Osteocyte (in vitro differentiated cells): ENCODE data around the gene NPHS1. TPM values are rescaled to one million over a fixed set of nuclear protein-coding genes. Genes with fewer than 3 reads are reported as not detected.

Experiments used
- DNase-seq: peaks from one replicate; pipeline ENCODE4 v3.0.0; 2021; ENCODE audit warnings: mixed read lengths; ENCODE audit not compliant: unreplicated experiment; ENCODE audit errors: extremely low spot score
- H3K27ac Mint-ChIP-seq: one replicate; pipeline ENCODE4 v1.8.0; 2021; ENCODE audit warnings: mild to moderate bottlenecking, mixed read lengths; ENCODE audit not compliant: unreplicated experiment
- H3K27me3 Mint-ChIP-seq: one replicate; pipeline ENCODE4 v1.8.0; 2021; ENCODE audit warnings: mixed read lengths; ENCODE audit not compliant: unreplicated experiment
- H3K36me3 Mint-ChIP-seq: one replicate; pipeline ENCODE4 v1.8.0; 2021; ENCODE audit warnings: mixed read lengths; ENCODE audit not compliant: unreplicated experiment
- H3K4me1 Mint-ChIP-seq: one replicate; pipeline ENCODE4 v1.8.0; 2021; ENCODE audit warnings: mixed read lengths; ENCODE audit not compliant: unreplicated experiment
- H3K4me3 Mint-ChIP-seq: one replicate; pipeline ENCODE4 v1.8.0; 2021; ENCODE audit warnings: mild to moderate bottlenecking, moderate library complexity, mixed read lengths; ENCODE audit not compliant: unreplicated experiment
- H3K9me3 Mint-ChIP-seq: one replicate; pipeline ENCODE4 v1.8.0; 2021; ENCODE audit warnings: mixed read lengths; ENCODE audit not compliant: unreplicated experiment
- CTCF ChIP-seq: fragments of 200-600 bp; sonication (generic); IDR thresholded peaks from 2 replicates; pipeline ENCODE4 v1.5.0; 2021; ENCODE audit warnings: antibody characterized with exemption, mild to moderate bottlenecking, moderate library complexity
- total RNA-seq: library from RNA; stranded (reverse); gene quantifications from 2 replicates; pipeline ENCODE4 v1.2.1, GENCODE V29; 2021

Gene NPHS1
- total RNA-seq, 1 donor from 2014 or later: not detected

GRCh38 chr19:35811317-35812219 is 40.7 kb downstream of the NPHS1 start:
- no peak overlapping the region for H3K4me3 Mint-ChIP-seq
- no peaks in the 10 kb centered on the region for H3K36me3 Mint-ChIP-seq
- DNase-seq: no peak
- H3K9me3 Mint-ChIP-seq: no peaks in the 10 kb centered on the region
- TF ChIP-seq CTCF: no peak
- peaks cover 21% of the 10 kb centered on the region for H3K27me3 Mint-ChIP-seq
- no peak overlapping the region for H3K27ac Mint-ChIP-seq
- H3K4me1 Mint-ChIP-seq: no peaks in the 10 kb centered on the region

GRCh38 chr19:35807633-35808032 is 44.7 kb downstream of the NPHS1 start:
- H3K27me3 Mint-ChIP-seq: peaks cover 18% of the 10 kb centered on the region
- no peaks in the 10 kb centered on the region for H3K9me3 Mint-ChIP-seq
- no peak overlapping the region for H3K27ac Mint-ChIP-seq
- DNase-seq: no peak
- no peaks in the 10 kb centered on the region for H3K4me1 Mint-ChIP-seq
- H3K36me3 Mint-ChIP-seq: no peaks in the 10 kb centered on the region
- TF ChIP-seq CTCF: no peak
- H3K4me3 Mint-ChIP-seq: no peak overlapping the region

- TF ChIP-seq CTCF: no peak
- H3K27me3 Mint-ChIP-seq: peaks cover 18% of the 10 kb centered on the region
- DNase-seq: no peak
- H3K4me3 Mint-ChIP-seq: no peak overlapping the region
- no peaks in the 10 kb centered on the region for H3K36me3 Mint-ChIP-seq
- H3K4me1 Mint-ChIP-seq: no peaks in the 10 kb centered on the region
- no peak overlapping the region for H3K27ac Mint-ChIP-seq
- H3K9me3 Mint-ChIP-seq: no peaks in the 10 kb centered on the region
These were observed 45.7 kb downstream of the NPHS1 start for GRCh38 chr19:35806597-35806996.

GRCh38 chr19:35805526-35806102 is 46.7 kb downstream of the NPHS1 start:
- H3K36me3 Mint-ChIP-seq: no peaks in the 10 kb centered on the region
- no peaks in the 10 kb centered on the region for H3K9me3 Mint-ChIP-seq
- TF ChIP-seq CTCF: no peak
- no peak overlapping the region for H3K4me3 Mint-ChIP-seq
- DNase-seq: no peak
- no peak overlapping the region for H3K27ac Mint-ChIP-seq
- H3K27me3 Mint-ChIP-seq: peaks cover 15% of the 10 kb centered on the region
- H3K4me1 Mint-ChIP-seq: no peaks in the 10 kb centered on the region

GRCh38 chr19:35801828-35802227 is 50.5 kb downstream of the NPHS1 start:
- no peaks in the 10 kb centered on the region for H3K9me3 Mint-ChIP-seq

More at GRCh38 chr19:35801828-35802227, 50.5 kb downstream of the NPHS1 start:
- Mint-ChIP-seq H3K4me3 (no peak overlapping the region), H3K27ac (no peak overlapping the region), H3K4me1 (no peaks in the 10 kb centered on the region), H3K36me3 (no peaks in the 10 kb centered on the region), H3K27me3 (peaks cover 3% of the 10 kb centered on the region)
- TF ChIP-seq CTCF: no peak
- no peak for DNase-seq
